ENCODE results near the gene TRIM67.

GRCh38 chr1:231182317-231182716 lies 20.5 kb downstream of the TRIM67 start:
- TF ChIP-seq TOX (CRISPR knock-in tag; IDR thresholded peaks at IDR 0.05; ENCODE audit: borderline replicate concordance): no peak
- TF ChIP-seq PPARA (CRISPR knock-in tag; IDR thresholded peaks at IDR 0.05; ENCODE audit: borderline replicate concordance): no peak
- TF ChIP-seq CREB5 (CRISPR knock-in tag; IDR thresholded peaks at IDR 0.05; ENCODE audit: low read depth): no peak
- TF ChIP-seq TCF4 (CRISPR knock-in tag; IDR thresholded peaks at IDR 0.05; ENCODE audit: borderline replicate concordance): no peak
- TF ChIP-seq OSR1 (CRISPR knock-in tag; IDR thresholded peaks at IDR 0.05): no peak
- TF ChIP-seq ZFP30 (CRISPR knock-in tag; IDR thresholded peaks at IDR 0.05): no peak
- no peak for TF ChIP-seq ARNTL (CRISPR knock-in tag; IDR thresholded peaks at IDR 0.05; ENCODE audit: borderline replicate concordance, low read depth)
- TF ChIP-seq ZNF8 (CRISPR knock-in tag; IDR thresholded peaks at IDR 0.05): no peak
- TF ChIP-seq ZNF565 (CRISPR knock-in tag; conservative IDR thresholded peaks at IDR 0.05; ENCODE audit: low read depth): no peak
- TF ChIP-seq PATZ1 (CRISPR knock-in tag; IDR thresholded peaks at IDR 0.05; ENCODE audit: borderline replicate concordance): no peak
- TF ChIP-seq ZFP3 (CRISPR knock-in tag; IDR thresholded peaks at IDR 0.05): no peak

All from SK-N-SH treated with all-trans-retinoic acid at 6 μM for 48 hours (cell line).